Trophoblast cell (in vitro differentiated cells and primary cell): Measurements from ENCODE around the gene DCLK2.

Experiments
- DNase-seq, 2 donors: peaks; one replicate each; pipeline ENCODE4 v3.0.0-alpha.2; 2016
- H2AFZ ChIP-seq: 2 replicates; pipeline ENCODE4 v1.6.1; 2013; ENCODE audit warnings: low read length, moderate library complexity, mild to moderate bottlenecking; ENCODE audit not compliant: insufficient read depth, poor library complexity
- H2AK5ac ChIP-seq: 2 replicates; pipeline ENCODE4 v1.6.1; 2013; ENCODE audit warnings: mild to moderate bottlenecking, low read length
- H2BK120ac ChIP-seq: 2 replicates; pipeline ENCODE4 v1.6.1; 2013; ENCODE audit warnings: low read length, mild to moderate bottlenecking, moderate library complexity; ENCODE audit not compliant: insufficient read depth, poor library complexity
- H2BK12ac ChIP-seq: 2 replicates; pipeline ENCODE4 v1.6.1; 2013; ENCODE audit warnings: mild to moderate bottlenecking, low read length, moderate library complexity
- H2BK5ac ChIP-seq: 2 replicates; pipeline ENCODE4 v1.6.1; 2013; ENCODE audit warnings: low read length, low read depth, moderate library complexity, mild to moderate bottlenecking; ENCODE audit not compliant: poor library complexity
- H3K14ac ChIP-seq: 2 replicates; pipeline ENCODE4 v1.6.1; 2013; ENCODE audit warnings: mild to moderate bottlenecking, low read length
- H3K18ac ChIP-seq: 2 replicates; pipeline ENCODE4 v1.6.1; 2013; ENCODE audit warnings: mild to moderate bottlenecking, low read length
- H3K23ac ChIP-seq: 2 replicates; pipeline ENCODE4 v1.6.1; 2013; ENCODE audit warnings: low read length
- H3K27ac ChIP-seq: 2 replicates; pipeline ENCODE4 v1.5.1; 2013; ENCODE audit warnings: low read depth, mild to moderate bottlenecking, inconsistent platforms, low read length, moderate library complexity
- H3K27me3 ChIP-seq: 2 replicates; pipeline ENCODE4 v1.6.1; 2013; ENCODE audit warnings: inconsistent platforms, mild to moderate bottlenecking, low read length, moderate library complexity; ENCODE audit not compliant: insufficient read depth
- H3K36me3 ChIP-seq, 2 experiments: 1 replicate in 1 of 2; 2 replicates in 1 of 2; pipeline ENCODE4 v1.6.1; 2013; ENCODE audit warnings: low read length in 2 of 2, mild to moderate bottlenecking in 2 of 2, moderate library complexity in 1 of 2; ENCODE audit not compliant: insufficient read depth in 2 of 2, control insufficient read depth in 1 of 2
- H3K4ac ChIP-seq: 2 replicates; pipeline ENCODE4 v1.6.1; 2013; ENCODE audit warnings: low read depth, mild to moderate bottlenecking, low read length, moderate library complexity
- H3K4me1 ChIP-seq, 2 experiments: 1 replicate in 1 of 2; 2 replicates in 1 of 2; pipeline ENCODE4 v1.6.1; 2013; ENCODE audit warnings: low read length in 2 of 2, mild to moderate bottlenecking in 2 of 2, moderate library complexity in 1 of 2; ENCODE audit not compliant: insufficient read depth in 2 of 2, control insufficient read depth in 1 of 2
- H3K4me2 ChIP-seq: 2 replicates; pipeline ENCODE4 v1.6.1; 2013; ENCODE audit warnings: inconsistent platforms, mild to moderate bottlenecking, low read length, moderate library complexity
- H3K4me3 ChIP-seq: 2 replicates; pipeline ENCODE4 v1.5.1; 2013; ENCODE audit warnings: mild to moderate bottlenecking, low read depth, low read length, inconsistent platforms
- H3K79me1 ChIP-seq: one replicate; pipeline ENCODE4 v1.6.1; 2013; ENCODE audit warnings: low read length
- H3K79me2 ChIP-seq: 2 replicates; pipeline ENCODE4 v1.6.1; 2013; ENCODE audit warnings: low read length, mild to moderate bottlenecking; ENCODE audit not compliant: control insufficient read depth, insufficient read depth, poor library complexity
- H3K9ac ChIP-seq: 2 replicates; pipeline ENCODE4 v1.6.1; 2013; ENCODE audit warnings: mild to moderate bottlenecking, low read length
- H3K9me3 ChIP-seq: 2 replicates; pipeline ENCODE4 v1.6.1; 2013; ENCODE audit warnings: low read depth, mild to moderate bottlenecking, control low read depth, inconsistent platforms, low read length; ENCODE audit not compliant: insufficient read depth
- H4K12ac ChIP-seq: 2 replicates; pipeline ENCODE4 v1.6.1; 2013; ENCODE audit warnings: low read depth, mild to moderate bottlenecking, low read length, moderate library complexity
- H4K8ac ChIP-seq: 2 replicates; pipeline ENCODE4 v1.6.1; 2013; ENCODE audit warnings: low read depth, mild to moderate bottlenecking, low read length, moderate library complexity
- H4K91ac ChIP-seq: one replicate; pipeline ENCODE4 v1.6.1; 2013; ENCODE audit warnings: low read depth, mild to moderate bottlenecking, low read length, moderate library complexity
- WGBS: extraction: QIAGEN DNeasy Blood & Tissue Kit; methylation state at CpG from one replicate; pipeline ENCODE4 v1.1.7; 2013; ENCODE audit warnings: missing lambda C conversion rate; ENCODE audit not compliant: insufficient read length, insufficient coverage; ENCODE audit errors: extremely low coverage; 5-methylcytosine and 5-hydroxymethylcytosine counted together

The DCLK2 gene

DNA sequence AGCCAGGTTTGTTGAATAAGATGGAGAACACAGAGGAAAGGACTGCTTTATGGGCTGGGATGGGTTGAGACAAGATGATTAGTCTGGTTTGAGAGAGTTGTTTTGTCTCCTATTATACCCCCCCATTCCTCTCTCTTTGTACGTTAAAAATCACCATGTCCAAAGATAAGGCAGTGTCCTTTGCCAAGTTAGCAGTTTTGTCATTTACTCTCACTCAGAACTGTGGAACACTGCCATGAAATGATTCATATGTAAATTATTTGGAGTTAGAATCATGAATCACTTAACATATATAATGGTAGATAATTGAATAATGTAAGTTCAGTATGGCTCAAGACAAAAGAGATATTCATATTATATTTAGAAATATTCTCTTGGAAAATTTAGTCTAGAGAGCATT lies 151.3 kb downstream of the DCLK2 start:
- no peak overlapping the region for H2BK5ac ChIP-seq
- no peaks in the 10 kb centered on the region for H3K79me1 ChIP-seq
- no peaks in the 10 kb centered on the region for H3K36me3 ChIP-seq
- H3K14ac ChIP-seq: no peak overlapping the region
- no peak overlapping the region for H3K4me3 ChIP-seq
- H4K12ac ChIP-seq: no peak overlapping the region
- H4K91ac ChIP-seq: no peak overlapping the region
- no peak overlapping the region for H3K27ac ChIP-seq
- H2BK12ac ChIP-seq: no peak overlapping the region
- no peaks in the 10 kb centered on the region for H3K9me3 ChIP-seq
- no peak overlapping the region for H2AFZ ChIP-seq
- H3K4me1 ChIP-seq: no peaks in the 10 kb centered on the region
- no peak for DNase-seq
- no CpG with 5 or more reads among the region's 1 CpG for WGBS
- no peak overlapping the region for H3K9ac ChIP-seq
- H2AK5ac ChIP-seq: no peak overlapping the region
- H3K4me2 ChIP-seq: no peak overlapping the region
- no peak overlapping the region for H3K4ac ChIP-seq
- no peak overlapping the region for H4K8ac ChIP-seq
- H3K23ac ChIP-seq: no peak overlapping the region
- no peaks in the 10 kb centered on the region for H3K79me2 ChIP-seq
- H2BK120ac ChIP-seq: no peak overlapping the region
- no peaks in the 10 kb centered on the region for H3K27me3 ChIP-seq
- H3K18ac ChIP-seq: no peak overlapping the region

DNA sequence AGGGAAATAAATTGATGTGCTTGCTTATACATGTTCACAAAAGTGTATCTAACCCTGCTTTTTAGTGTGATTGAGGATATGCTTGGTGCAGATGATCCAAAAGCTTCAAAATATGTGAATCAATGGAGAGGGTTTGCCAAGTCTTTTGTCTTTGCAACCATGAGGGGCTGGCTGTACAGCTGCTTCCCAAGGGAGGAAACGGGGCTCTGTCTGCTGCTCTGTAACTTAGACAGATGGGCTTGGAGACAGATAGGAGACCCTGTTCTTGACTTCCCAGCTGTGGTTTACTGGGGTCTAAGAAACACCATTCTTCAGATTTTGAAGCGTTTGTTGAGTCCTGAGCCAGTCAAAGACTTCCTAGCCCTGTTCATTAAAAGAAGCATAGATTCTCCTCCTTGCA lies 152.3 kb downstream of the DCLK2 start:
- Histone ChIP-seq H3K4me3 (no peak overlapping the region), H3K27me3 (no peaks in the 10 kb centered on the region)
- no peak for DNase-seq

DNA sequence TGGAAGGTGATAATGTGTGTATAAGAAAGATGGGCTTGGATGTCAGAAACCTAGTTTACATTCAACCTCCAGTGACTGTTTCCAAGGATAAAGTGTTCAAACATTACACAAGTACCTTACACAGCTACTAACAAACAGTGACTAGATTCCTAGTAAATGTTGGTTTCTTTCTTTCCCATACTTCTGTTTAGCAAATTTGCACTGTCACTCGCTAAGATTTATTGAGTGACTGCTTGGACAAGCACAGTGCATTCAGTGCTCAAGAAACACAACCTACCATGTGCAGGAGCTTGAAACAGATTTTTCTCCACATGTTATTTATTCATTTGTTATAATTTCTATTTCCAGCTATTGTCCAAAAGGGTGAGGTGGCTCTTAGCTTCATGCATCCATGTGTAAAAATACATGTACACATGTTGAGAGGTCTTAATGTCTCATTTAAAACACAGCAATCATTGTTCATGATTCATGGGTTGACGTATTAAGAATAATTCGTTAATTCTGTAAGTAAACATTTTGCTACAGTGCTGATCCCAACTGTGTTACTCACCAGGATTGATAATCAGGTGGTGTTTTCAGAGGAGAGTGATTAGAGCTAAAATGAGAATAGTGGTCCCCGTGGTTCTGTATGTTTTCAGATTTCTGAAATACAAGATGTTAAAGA lies 153.0 kb downstream of the DCLK2 start:
- Histone ChIP-seq H2BK12ac (no peak overlapping the region), H3K18ac (no peak overlapping the region), H3K36me3 (no peaks in the 10 kb centered on the region), H3K9me3 (no peaks in the 10 kb centered on the region), H4K12ac (no peak overlapping the region), H3K4me2 (no peak overlapping the region), H2AK5ac (no peak overlapping the region), H4K8ac (no peak overlapping the region), H2BK120ac (no peak overlapping the region), H3K27ac (no peak overlapping the region), H4K91ac (no peak overlapping the region), H3K79me1 (no peaks in the 10 kb centered on the region), H3K4ac (no peak overlapping the region), H3K27me3 (no peaks in the 10 kb centered on the region), H2AFZ (no peak overlapping the region), H2BK5ac (no peak overlapping the region), H3K4me3 (no peak overlapping the region), H3K9ac (no peak overlapping the region), H3K4me1 (no peaks in the 10 kb centered on the region), H3K79me2 (no peaks in the 10 kb centered on the region), H3K14ac (no peak overlapping the region), H3K23ac (no peak overlapping the region)
- no peak for DNase-seq
- WGBS: no CpG with 5 or more reads among the region's 4 CpGs

More for the DNA sequence above, 152.3 kb downstream of the DCLK2 start:
- Histone ChIP-seq H2AK5ac (no peak overlapping the region), H3K9me3 (no peaks in the 10 kb centered on the region), H3K4me1 (no peaks in the 10 kb centered on the region), H3K18ac (no peak overlapping the region), H3K27ac (no peak overlapping the region), H3K36me3 (no peaks in the 10 kb centered on the region), H3K23ac (no peak overlapping the region), H3K4me2 (no peak overlapping the region), H2AFZ (no peak overlapping the region), H4K8ac (no peak overlapping the region), H4K91ac (no peak overlapping the region), H2BK120ac (no peak overlapping the region), H4K12ac (no peak overlapping the region), H3K4ac (no peak overlapping the region), H2BK5ac (no peak overlapping the region), H3K79me1 (no peaks in the 10 kb centered on the region), H3K14ac (no peak overlapping the region), H3K79me2 (no peaks in the 10 kb centered on the region), H3K9ac (no peak overlapping the region), H2BK12ac (no peak overlapping the region)
- WGBS: no CpG with 5 or more reads among the region's 2 CpGs

DNA sequence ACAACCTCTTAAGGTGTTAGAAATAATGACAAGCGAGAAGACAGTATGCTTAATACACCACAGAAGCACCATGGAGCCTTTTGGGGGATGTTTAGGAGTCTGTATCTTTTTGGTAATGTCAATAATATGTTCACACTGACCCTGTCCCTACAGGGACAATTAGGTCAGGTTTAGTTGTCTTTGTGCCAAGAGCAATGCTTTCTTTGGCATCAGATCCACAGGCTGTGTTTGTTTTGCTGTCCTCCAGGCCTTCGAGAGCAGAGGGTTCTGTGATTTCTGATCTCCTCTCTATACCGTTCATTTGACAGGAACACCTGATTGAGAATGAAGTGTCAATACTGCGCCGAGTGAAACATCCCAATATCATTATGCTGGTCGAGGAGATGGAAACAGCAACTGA lies 153.8 kb downstream of the DCLK2 start:
- Histone ChIP-seq H3K18ac (no peak overlapping the region), H3K4me2 (no peak overlapping the region), H4K12ac (no peak overlapping the region), H2BK120ac (no peak overlapping the region), H2BK5ac (no peak overlapping the region), H2AK5ac (no peak overlapping the region), H4K91ac (no peak overlapping the region), H3K27me3 (no peaks in the 10 kb centered on the region), H3K27ac (no peak overlapping the region), H3K79me1 (no peaks in the 10 kb centered on the region), H3K4ac (no peak overlapping the region), H3K36me3 (no peaks in the 10 kb centered on the region), H3K9me3 (no peaks in the 10 kb centered on the region), H3K14ac (no peak overlapping the region), H3K4me1 (no peaks in the 10 kb centered on the region), H3K23ac (no peak overlapping the region), H3K4me3 (no peak overlapping the region), H3K79me2 (no peaks in the 10 kb centered on the region), H2AFZ (no peak overlapping the region), H2BK12ac (no peak overlapping the region), H4K8ac (no peak overlapping the region), H3K9ac (no peak overlapping the region)
- DNase-seq: no peak
- WGBS: no CpG with 5 or more reads among the region's 6 CpGs
